MCF 10A (cell line): ENCODE results near the gene TMEM123. TPM values are rescaled to one million over a fixed set of nuclear protein-coding genes. Genes with fewer than 3 reads are reported as not detected.

ENCODE experiments used
- BruUV-seq: library from RNA; stranded (reverse); fragments of 400-500 nt; replicated peaks from 2 replicates; lab custom pipeline; 2021; lab: Mats Ljungman, UMichigan
- CTCF ChIA-PET: fragments of 300-600 bp; sonication (Branson Sonifier 250); formaldehyde crosslinking; extraction: SDS; loops from one replicate; lab custom pipeline; 2021; ENCODE audit warnings: antibody characterized with exemption, inconsistent platforms; lab: Yijun Ruan, JAX
- POLR2A ChIA-PET: fragments of 300-600, 350-650 bp; sonication (Branson Sonifier 250); formaldehyde crosslinking; extraction: SDS; loops from one replicate; lab custom pipeline; 2020; ENCODE audit warnings: antibody characterized with exemption, inconsistent platforms; lab: Yijun Ruan, JAX
- DNase-seq: peaks from one replicate; pipeline ENCODE4 v3.0.0-alpha.2; 2018; ENCODE audit not compliant: unreplicated experiment
- H3K27ac Mint-ChIP-seq: one replicate; pipeline ENCODE4 v1.8.0; 2022; ENCODE audit warnings: mild to moderate bottlenecking, low read depth, mixed read lengths; ENCODE audit not compliant: unreplicated experiment
- H3K27me3 Mint-ChIP-seq: one replicate; pipeline ENCODE4 v1.8.0; 2022; ENCODE audit warnings: mixed read lengths; ENCODE audit not compliant: insufficient read depth, unreplicated experiment
- H3K36me3 Mint-ChIP-seq: one replicate; pipeline ENCODE4 v1.8.0; 2022; ENCODE audit warnings: mild to moderate bottlenecking, moderate library complexity, mixed read lengths; ENCODE audit not compliant: insufficient read depth, unreplicated experiment
- H3K4me1 Mint-ChIP-seq: one replicate; pipeline ENCODE4 v1.8.0; 2022; ENCODE audit warnings: mixed read lengths; ENCODE audit not compliant: insufficient read depth, unreplicated experiment
- H3K4me3 Mint-ChIP-seq: one replicate; pipeline ENCODE4 v1.8.0; 2022; ENCODE audit warnings: mild to moderate bottlenecking, moderate library complexity, mixed read lengths; ENCODE audit not compliant: unreplicated experiment
- H3K9me3 Mint-ChIP-seq: one replicate; pipeline ENCODE4 v1.8.0; 2022; ENCODE audit warnings: mixed read lengths; ENCODE audit not compliant: unreplicated experiment
- intact Hi-C: fragments of 100-400 bp; cut with micrococcal nuclease; formaldehyde crosslinking; loops from 2 replicates; pipeline ENCODE4 v1.14.1; 2022
- total RNA-seq: library from RNA; stranded (reverse); gene quantifications from 2 replicates; pipeline ENCODE4 v1.2.3, GENCODE V29; 2022
- TF ChIP-seq, protein P1 (sequence below): fragments of 200-600 bp; IDR thresholded peaks from one replicate; pipeline ENCODE4 v1.8.0; 2022; ENCODE audit warnings: antibody characterized with exemption, mild to moderate bottlenecking; ENCODE audit not compliant: unreplicated experiment

Gene TMEM123
- total RNA-seq, 1 experiment from 2014 or later: 134 TPM

- Mint-ChIP-seq H3K4me3 (no peak overlapping the region), H3K9me3 (peaks cover 8% of the 10 kb centered on the region), H3K27ac (peak overlapping the region; percentile 73), H3K27me3 (no peaks in the 10 kb centered on the region), H3K4me1 (peaks cover 14% of the 10 kb centered on the region), H3K36me3 (peaks cover 81% of the 10 kb centered on the region)
- BruUV-seq: no TSS peak
- ChIA-PET CTCF (interaction anchor here (0.8 to 2.4 kb wide), 5 partner anchors 11 to 253 kb away, joined by 5 to 7 read pairs (median 5); no protein-coding TSS in a partner anchor), POLR2A (interaction anchor here (0.7 to 1.3 kb wide), 2 partner anchors 13 to 338 kb away, joined by 3 to 7 read pairs; no protein-coding TSS in a partner anchor)
- intact Hi-C loops: no loop called here
- TF ChIP-seq, protein P1, sequence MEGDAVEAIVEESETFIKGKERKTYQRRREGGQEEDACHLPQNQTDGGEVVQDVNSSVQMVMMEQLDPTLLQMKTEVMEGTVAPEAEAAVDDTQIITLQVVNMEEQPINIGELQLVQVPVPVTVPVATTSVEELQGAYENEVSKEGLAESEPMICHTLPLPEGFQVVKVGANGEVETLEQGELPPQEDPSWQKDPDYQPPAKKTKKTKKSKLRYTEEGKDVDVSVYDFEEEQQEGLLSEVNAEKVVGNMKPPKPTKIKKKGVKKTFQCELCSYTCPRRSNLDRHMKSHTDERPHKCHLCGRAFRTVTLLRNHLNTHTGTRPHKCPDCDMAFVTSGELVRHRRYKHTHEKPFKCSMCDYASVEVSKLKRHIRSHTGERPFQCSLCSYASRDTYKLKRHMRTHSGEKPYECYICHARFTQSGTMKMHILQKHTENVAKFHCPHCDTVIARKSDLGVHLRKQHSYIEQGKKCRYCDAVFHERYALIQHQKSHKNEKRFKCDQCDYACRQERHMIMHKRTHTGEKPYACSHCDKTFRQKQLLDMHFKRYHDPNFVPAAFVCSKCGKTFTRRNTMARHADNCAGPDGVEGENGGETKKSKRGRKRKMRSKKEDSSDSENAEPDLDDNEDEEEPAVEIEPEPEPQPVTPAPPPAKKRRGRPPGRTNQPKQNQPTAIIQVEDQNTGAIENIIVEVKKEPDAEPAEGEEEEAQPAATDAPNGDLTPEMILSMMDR: no peak
- DNase-seq: no peak
Observed at GRCh38 chr11:102360681-102361080, 91.9 kb downstream of the TMEM123 start.

GRCh38 chr11:102359372-102359771, 93.2 kb downstream of the TMEM123 start:
- peaks cover 83% of the 10 kb centered on the region for H3K36me3 Mint-ChIP-seq
- no TSS peak for BruUV-seq
- ChIA-PET CTCF (interaction anchor here (0.6 to 2.4 kb wide), 5 partner anchors 17 to 217 kb away, joined by 3 to 5 read pairs (median 3); no protein-coding TSS in a partner anchor), POLR2A (interaction anchor here (0.6 to 1.5 kb wide), 3 partner anchors 11 to 54 kb away, joined by 3 to 8 read pairs (median 3); no protein-coding TSS in a partner anchor)
- H3K9me3 Mint-ChIP-seq: peaks cover 8% of the 10 kb centered on the region
- H3K4me1 Mint-ChIP-seq: peaks cover 14% of the 10 kb centered on the region
- no peak overlapping the region for H3K4me3 Mint-ChIP-seq
- intact Hi-C loops: no loop called here
- TF ChIP-seq, protein P1: no peak
- H3K27me3 Mint-ChIP-seq: no peaks in the 10 kb centered on the region
- DNase-seq: no peak
- peak overlapping the region; percentile 73 for H3K27ac Mint-ChIP-seq

DNA sequence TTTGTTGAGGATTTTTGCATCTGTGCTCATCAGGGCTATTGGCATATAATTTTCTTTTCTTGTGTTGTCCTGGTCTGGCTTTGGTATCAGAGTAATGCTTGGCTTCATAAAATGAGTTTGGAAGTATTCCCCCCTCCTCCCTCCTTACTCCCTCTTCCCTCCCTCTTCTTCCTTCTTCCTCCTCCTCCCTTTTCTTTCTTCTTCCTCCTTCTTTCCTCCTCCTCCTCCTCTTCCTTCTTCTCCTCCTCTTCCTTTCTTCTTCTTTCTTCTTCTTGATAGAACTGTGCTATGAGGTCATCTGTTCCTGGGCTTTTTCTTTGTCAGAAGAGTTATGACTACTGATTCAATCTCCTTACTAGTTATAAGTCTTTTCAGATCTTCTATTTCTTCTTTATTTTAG, 95.4 kb downstream of the TMEM123 start:
- DNase-seq: no peak
- intact Hi-C loops: no loop called here
- H3K9me3 Mint-ChIP-seq: peaks cover 8% of the 10 kb centered on the region
- no peaks in the 10 kb centered on the region for H3K27me3 Mint-ChIP-seq
- peaks cover 14% of the 10 kb centered on the region for H3K4me1 Mint-ChIP-seq
- CTCF ChIA-PET: interaction anchor here (1.1 kb wide), 1 partner anchor 256 kb away, joined by 3 read pairs; no protein-coding TSS in a partner anchor
- no TSS peak for BruUV-seq
- TF ChIP-seq, protein P1: no peak
- H3K36me3 Mint-ChIP-seq: peaks cover 80% of the 10 kb centered on the region
- H3K27ac Mint-ChIP-seq: no peak overlapping the region
- POLR2A ChIA-PET: interaction anchor here (0.9 kb wide), 1 partner anchor 9 kb away, joined by 3 read pairs; no protein-coding TSS in a partner anchor
- H3K4me3 Mint-ChIP-seq: no peak overlapping the region

GRCh38 chr11:102347462-102348370, 104.8 kb downstream of the TMEM123 start:
- peak overlapping the region; percentile 79 for H3K4me3 Mint-ChIP-seq
- H3K36me3 Mint-ChIP-seq: peaks cover 44% of the 10 kb centered on the region
- CTCF ChIA-PET: interaction anchor here (0.6 to 3.6 kb wide), 6 partner anchors 28 to 268 kb away, joined by 3 to 23 read pairs (median 5); no protein-coding TSS in a partner anchor
- no peaks in the 10 kb centered on the region for H3K9me3 Mint-ChIP-seq
- H3K27me3 Mint-ChIP-seq: no peaks in the 10 kb centered on the region
- TF ChIP-seq, protein P1: no peak
- POLR2A ChIA-PET: interaction anchor here (0.6 to 5.7 kb wide), 24 partner anchors 10 to 319 kb away, joined by 3 to 36 read pairs (median 4); no protein-coding TSS in a partner anchor
- intact Hi-C loops: loop anchor here (1.0 to 5.0 kb wide), 4 partner anchors 40 to 148 kb away; no protein-coding TSS in a partner anchor
- peaks cover 13% of the 10 kb centered on the region for H3K4me1 Mint-ChIP-seq
- DNase-seq: peak; percentile 53
- BruUV-seq: TSS peak; percentile 37
- H3K27ac Mint-ChIP-seq: peak overlapping the region; percentile 97
